ENCODE results near the gene AXIN2.

AXIN2 gene

DNA sequence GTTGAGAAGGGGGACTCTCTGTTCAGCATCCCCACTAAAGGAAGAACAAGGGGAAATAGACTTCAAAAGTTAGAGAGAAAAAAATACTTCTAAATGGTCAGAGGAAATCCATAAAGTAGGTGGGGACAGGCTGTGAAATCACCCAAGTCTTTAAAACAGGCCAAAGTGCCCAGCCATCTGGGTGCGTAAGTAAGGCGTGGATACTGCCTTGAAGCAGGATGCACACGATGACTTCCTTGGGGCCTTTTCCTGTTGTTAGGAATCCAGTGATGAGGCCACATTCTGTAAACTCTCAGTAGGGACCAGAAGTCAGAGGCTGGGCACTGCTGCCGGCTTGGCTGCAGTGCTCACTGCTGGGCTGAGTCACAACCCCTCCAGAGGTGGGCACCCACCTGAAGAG lies 9.2 kb downstream of the AXIN2 start:
- H3K9me3 ChIP-seq (ENCODE audit: low read length), result no peaks in the 10 kb centered on the region
- H3K36me3 ChIP-seq (ENCODE audit: insufficient read depth, low read length), result no peaks in the 10 kb centered on the region

GRCh38 chr17:65551267-65552040 lies 10.0 kb downstream of the AXIN2 start:
- Histone ChIP-seq H3K4me3 (ENCODE audit: low read depth, low read length, poor library complexity, severe bottlenecking) (no peak overlapping the region), H3K4me2 (ENCODE audit: low read length) (no peak overlapping the region), H3K79me2 (ENCODE audit: insufficient read depth, low read length) (no peaks in the 10 kb centered on the region), H3K4me1 (ENCODE audit: insufficient read depth, low read length, severe bottlenecking) (no peaks in the 10 kb centered on the region), H3K36me3 (ENCODE audit: insufficient read depth, low read length) (no peaks in the 10 kb centered on the region), H4K20me1 (ENCODE audit: insufficient read depth, low read length) (no peaks in the 10 kb centered on the region), H3K9me2 (ENCODE audit: low read depth, low read length) (no peaks in the 10 kb centered on the region), H3K27ac (ENCODE audit: low read depth, low read length, poor library complexity, severe bottlenecking) (no peak overlapping the region), H2AFZ (ENCODE audit: low read length) (no peak overlapping the region), H3K27me3 (ENCODE audit: insufficient read depth, low read length) (no peaks in the 10 kb centered on the region; the same call in 1 of the 2 replicates), H3K9me3 (ENCODE audit: low read length) (no peaks in the 10 kb centered on the region), H3F3A (ENCODE audit: insufficient read depth, low read length) (no peaks in the 10 kb centered on the region), H3K9ac (ENCODE audit: low read length) (no peak overlapping the region)
- TF ChIP-seq CTCF (IDR thresholded peaks at IDR 0.05; ENCODE audit: low read length), result no peak
- TF ChIP-seq EZH2 (IDR thresholded peaks at IDR 0.05; ENCODE audit: borderline replicate concordance, low read length), result no peak

More for the DNA sequence above, 9.2 kb downstream of the AXIN2 start:
- H3K4me2 ChIP-seq (ENCODE audit: low read length), result no peak overlapping the region
- TF ChIP-seq CTCF (IDR thresholded peaks at IDR 0.05; ENCODE audit: low read length) (no peak), EZH2 (IDR thresholded peaks at IDR 0.05; ENCODE audit: borderline replicate concordance, low read length) (no peak)
- no peaks in the 10 kb centered on the region for H3K4me1 ChIP-seq (ENCODE audit: insufficient read depth, low read length, severe bottlenecking)
- no peak overlapping the region for H3K4me3 ChIP-seq (ENCODE audit: low read depth, low read length, poor library complexity, severe bottlenecking)
- H3K9me2 ChIP-seq (ENCODE audit: low read depth, low read length), result no peaks in the 10 kb centered on the region
- H4K20me1 ChIP-seq (ENCODE audit: insufficient read depth, low read length), result no peaks in the 10 kb centered on the region
- H3F3A ChIP-seq (ENCODE audit: insufficient read depth, low read length), result no peaks in the 10 kb centered on the region
- H3K27ac ChIP-seq (ENCODE audit: low read depth, low read length, poor library complexity, severe bottlenecking), result no peak overlapping the region
- no peak overlapping the region for H3K9ac ChIP-seq (ENCODE audit: low read length)
- H3K27me3 ChIP-seq (ENCODE audit: insufficient read depth, low read length), result no peaks in the 10 kb centered on the region; the same call in 1 of the 2 replicates
- H2AFZ ChIP-seq (ENCODE audit: low read length), result no peak overlapping the region
- no peaks in the 10 kb centered on the region for H3K79me2 ChIP-seq (ENCODE audit: insufficient read depth, low read length)

GRCh38 chr17:65550758-65551157 lies 10.7 kb downstream of the AXIN2 start:
- TF ChIP-seq EZH2 (IDR thresholded peaks at IDR 0.05; ENCODE audit: borderline replicate concordance, low read length), result no peak
- no peak for TF ChIP-seq CTCF (IDR thresholded peaks at IDR 0.05; ENCODE audit: low read length)
- H3K4me2 ChIP-seq (ENCODE audit: low read length), result no peak overlapping the region

More at GRCh38 chr17:65550758-65551157, 10.7 kb downstream of the AXIN2 start:
- Histone ChIP-seq H3K9ac (ENCODE audit: low read length) (no peak overlapping the region), H3F3A (ENCODE audit: insufficient read depth, low read length) (no peaks in the 10 kb centered on the region), H3K9me3 (ENCODE audit: low read length) (no peaks in the 10 kb centered on the region), H3K79me2 (ENCODE audit: insufficient read depth, low read length) (no peaks in the 10 kb centered on the region), H2AFZ (ENCODE audit: low read length) (no peak overlapping the region), H3K27ac (ENCODE audit: low read depth, low read length, poor library complexity, severe bottlenecking) (no peak overlapping the region), H3K4me1 (ENCODE audit: insufficient read depth, low read length, severe bottlenecking) (no peaks in the 10 kb centered on the region), H3K9me2 (ENCODE audit: low read depth, low read length) (no peaks in the 10 kb centered on the region), H3K36me3 (ENCODE audit: insufficient read depth, low read length) (no peaks in the 10 kb centered on the region), H4K20me1 (ENCODE audit: insufficient read depth, low read length) (no peaks in the 10 kb centered on the region), H3K27me3 (ENCODE audit: insufficient read depth, low read length) (no peaks in the 10 kb centered on the region; the same call in 1 of the 2 replicates), H3K4me3 (ENCODE audit: low read depth, low read length, poor library complexity, severe bottlenecking) (no peak overlapping the region)

Measured in OCI-LY1 (cell line).